Measurements from ENCODE around the gene ARFRP1.

The ARFRP1 gene

DNA sequence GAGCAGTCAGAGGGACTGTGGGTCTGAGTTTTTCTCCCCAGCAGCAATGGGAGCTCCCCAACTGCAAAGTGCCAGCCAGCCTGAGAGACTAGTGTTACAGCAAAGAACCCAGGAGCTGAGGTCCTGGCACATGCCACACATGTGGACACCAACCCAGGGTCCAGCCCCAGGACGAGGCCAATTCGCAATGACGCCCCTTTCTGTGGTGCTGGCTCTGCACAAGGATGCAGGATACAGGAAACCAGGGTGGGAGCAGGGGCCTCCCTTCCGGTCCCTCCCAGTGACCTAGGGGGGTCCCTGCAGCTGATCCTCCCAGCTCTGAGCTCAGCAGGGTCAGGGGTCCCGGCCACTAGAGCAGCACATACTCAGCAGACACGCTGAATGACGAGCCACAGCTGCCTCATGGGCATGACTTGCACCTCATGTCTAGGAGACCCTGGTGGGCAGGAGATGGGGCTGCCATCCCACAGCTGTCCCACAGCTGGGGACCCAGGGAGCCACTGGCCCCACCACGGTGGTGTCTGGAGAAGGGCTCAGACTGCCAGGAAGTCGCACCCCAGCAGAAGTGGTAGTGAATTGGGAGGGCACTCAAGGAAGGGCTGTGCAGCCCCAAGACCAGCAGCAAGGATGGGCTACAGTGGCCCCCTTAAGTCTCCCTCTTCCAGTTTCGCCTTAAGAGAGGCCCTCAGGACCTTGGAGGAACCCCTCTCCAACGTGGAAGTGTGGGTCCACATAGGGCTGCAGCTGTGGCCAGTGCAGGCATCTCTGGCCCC lies 3.6 kb downstream of the ARFRP1 start:
- peaks cover 34% of the 10 kb centered on the region for H3K36me3 ChIP-seq (ENCODE audit: control insufficient read depth, insufficient read depth, low read length)

DNA sequence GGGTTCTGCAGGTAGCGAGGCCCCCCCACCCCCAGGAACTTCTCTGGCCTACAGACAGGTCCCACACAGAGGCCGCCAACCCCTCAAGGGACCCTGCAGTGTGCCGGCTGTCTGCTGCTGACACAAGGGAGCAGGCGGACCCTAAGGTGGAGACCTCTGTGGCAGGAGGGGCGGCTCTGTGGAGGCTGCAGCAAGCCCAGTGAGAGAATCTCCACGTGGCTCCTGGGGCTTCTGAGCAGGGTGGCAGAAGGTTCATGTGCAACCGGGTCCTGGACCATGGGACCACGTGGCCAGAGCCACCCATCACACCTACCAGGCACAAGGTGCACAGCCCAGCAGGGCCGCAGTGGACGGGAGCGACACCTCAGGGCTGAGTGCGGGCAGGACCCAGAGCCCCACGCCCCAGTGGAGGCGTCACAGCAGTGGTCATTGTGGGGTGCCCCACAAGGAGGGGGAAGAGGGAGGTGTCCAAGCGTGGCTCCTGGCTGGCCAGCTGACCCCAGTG lies 4.3 kb downstream of the ARFRP1 start:
- Histone ChIP-seq H3K36me3 (ENCODE audit: control insufficient read depth, insufficient read depth, low read length) (peaks cover 34% of the 10 kb centered on the region), H3K27me3 (replicated peaks; ENCODE audit: control insufficient read depth, insufficient read depth, low read length) (no peaks in the 10 kb centered on the region), H3K4me3 (replicated peaks; ENCODE audit: low read depth, low read length) (no peak overlapping the region)
- TF ChIP-seq, protein P1, sequence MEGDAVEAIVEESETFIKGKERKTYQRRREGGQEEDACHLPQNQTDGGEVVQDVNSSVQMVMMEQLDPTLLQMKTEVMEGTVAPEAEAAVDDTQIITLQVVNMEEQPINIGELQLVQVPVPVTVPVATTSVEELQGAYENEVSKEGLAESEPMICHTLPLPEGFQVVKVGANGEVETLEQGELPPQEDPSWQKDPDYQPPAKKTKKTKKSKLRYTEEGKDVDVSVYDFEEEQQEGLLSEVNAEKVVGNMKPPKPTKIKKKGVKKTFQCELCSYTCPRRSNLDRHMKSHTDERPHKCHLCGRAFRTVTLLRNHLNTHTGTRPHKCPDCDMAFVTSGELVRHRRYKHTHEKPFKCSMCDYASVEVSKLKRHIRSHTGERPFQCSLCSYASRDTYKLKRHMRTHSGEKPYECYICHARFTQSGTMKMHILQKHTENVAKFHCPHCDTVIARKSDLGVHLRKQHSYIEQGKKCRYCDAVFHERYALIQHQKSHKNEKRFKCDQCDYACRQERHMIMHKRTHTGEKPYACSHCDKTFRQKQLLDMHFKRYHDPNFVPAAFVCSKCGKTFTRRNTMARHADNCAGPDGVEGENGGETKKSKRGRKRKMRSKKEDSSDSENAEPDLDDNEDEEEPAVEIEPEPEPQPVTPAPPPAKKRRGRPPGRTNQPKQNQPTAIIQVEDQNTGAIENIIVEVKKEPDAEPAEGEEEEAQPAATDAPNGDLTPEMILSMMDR (IDR thresholded peaks at IDR 0.05; ENCODE audit: insufficient read depth, low read length, poor library complexity, severe bottlenecking) = no peak
- DNase-seq (ENCODE audit: extremely low read depth, insufficient read length) = no peak

More for the DNA sequence above, 3.6 kb downstream of the ARFRP1 start:
- TF ChIP-seq, protein P1 (IDR thresholded peaks at IDR 0.05; ENCODE audit: insufficient read depth, low read length, poor library complexity, severe bottlenecking) = no peak
- no peak for DNase-seq (ENCODE audit: extremely low read depth, insufficient read length)
- H3K27me3 ChIP-seq (replicated peaks; ENCODE audit: control insufficient read depth, insufficient read depth, low read length) = no peaks in the 10 kb centered on the region
- no peak overlapping the region for H3K4me3 ChIP-seq (replicated peaks; ENCODE audit: low read depth, low read length)

DNA sequence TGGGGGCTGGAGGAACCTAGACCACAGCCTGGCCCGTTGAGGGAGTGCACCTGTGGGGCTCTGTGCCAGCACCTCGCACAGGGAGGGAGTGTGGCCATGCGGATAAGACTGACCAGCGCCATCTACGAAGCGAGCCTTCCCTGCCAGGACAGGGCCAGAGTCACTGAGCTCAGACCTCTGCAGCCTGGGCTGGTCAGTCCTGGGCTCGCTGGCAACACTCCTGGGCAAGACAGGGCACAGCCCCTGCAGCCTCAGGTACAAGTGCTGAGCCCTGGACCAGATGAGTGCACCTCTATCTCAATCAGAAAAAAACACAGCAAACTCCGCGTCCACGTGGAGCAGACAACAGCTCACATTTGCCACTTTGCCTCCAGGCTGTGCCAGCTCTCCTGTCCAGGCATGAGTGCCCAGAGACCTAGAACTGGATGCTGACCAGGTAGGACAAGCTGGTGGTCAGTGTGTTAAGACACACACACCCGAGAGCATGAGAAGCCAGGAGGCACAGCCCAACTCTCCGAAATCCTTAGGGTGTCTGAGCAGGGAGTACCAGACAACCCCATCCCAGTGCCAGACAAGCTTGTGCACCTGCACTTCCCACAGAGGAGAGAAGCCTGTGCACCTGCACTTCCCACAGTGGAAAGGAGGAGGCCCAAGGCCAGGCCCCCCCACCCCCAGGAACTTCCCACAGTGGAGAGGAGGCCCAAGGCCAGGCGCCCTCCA lies 4.9 kb downstream of the ARFRP1 start:
- TF ChIP-seq, protein P1 (IDR thresholded peaks at IDR 0.05; ENCODE audit: insufficient read depth, low read length, poor library complexity, severe bottlenecking) = no peak
- Histone ChIP-seq H3K36me3 (ENCODE audit: control insufficient read depth, insufficient read depth, low read length) (peaks cover 34% of the 10 kb centered on the region), H3K4me3 (replicated peaks; ENCODE audit: low read depth, low read length) (no peak overlapping the region), H3K27me3 (replicated peaks; ENCODE audit: control insufficient read depth, insufficient read depth, low read length) (no peaks in the 10 kb centered on the region)
- DNase-seq (ENCODE audit: extremely low read depth, insufficient read length) = peak; percentile 9

DNA sequence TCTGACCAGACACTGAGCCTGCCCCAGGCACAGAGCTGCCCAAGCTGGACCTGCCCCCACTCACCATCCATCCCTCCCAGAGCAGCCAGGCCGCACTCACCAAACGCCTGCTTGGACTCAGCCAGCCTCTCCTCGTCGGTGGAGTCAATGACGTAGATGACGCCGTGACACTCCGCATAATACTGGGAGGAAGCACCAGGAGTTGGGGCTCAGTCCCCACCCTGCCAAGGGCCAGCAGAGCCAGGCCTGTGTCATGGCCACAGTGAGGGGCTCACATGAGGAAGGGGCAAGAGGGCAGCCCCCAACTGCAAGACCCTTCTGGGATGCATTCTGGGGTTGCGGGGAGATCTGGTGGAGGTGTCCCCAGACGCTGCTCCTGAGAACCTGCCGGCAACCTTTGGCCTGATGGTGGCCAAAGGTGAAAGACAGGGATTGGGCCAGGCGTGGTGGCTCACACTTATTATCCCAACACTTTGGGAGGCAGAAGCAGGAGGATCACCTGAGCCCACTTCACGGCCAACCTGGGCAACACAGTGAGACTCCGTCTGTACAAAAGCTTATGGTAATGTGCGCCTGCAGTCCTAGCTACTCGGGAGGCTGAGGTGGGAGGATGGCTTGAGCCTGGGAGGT lies 5.6 kb downstream of the ARFRP1 start:
- TF ChIP-seq, protein P1 (IDR thresholded peaks at IDR 0.05; ENCODE audit: insufficient read depth, low read length, poor library complexity, severe bottlenecking) = no peak
- H3K36me3 ChIP-seq (ENCODE audit: control insufficient read depth, insufficient read depth, low read length) = peaks cover 34% of the 10 kb centered on the region
- no peak for DNase-seq (ENCODE audit: extremely low read depth, insufficient read length)

DNA sequence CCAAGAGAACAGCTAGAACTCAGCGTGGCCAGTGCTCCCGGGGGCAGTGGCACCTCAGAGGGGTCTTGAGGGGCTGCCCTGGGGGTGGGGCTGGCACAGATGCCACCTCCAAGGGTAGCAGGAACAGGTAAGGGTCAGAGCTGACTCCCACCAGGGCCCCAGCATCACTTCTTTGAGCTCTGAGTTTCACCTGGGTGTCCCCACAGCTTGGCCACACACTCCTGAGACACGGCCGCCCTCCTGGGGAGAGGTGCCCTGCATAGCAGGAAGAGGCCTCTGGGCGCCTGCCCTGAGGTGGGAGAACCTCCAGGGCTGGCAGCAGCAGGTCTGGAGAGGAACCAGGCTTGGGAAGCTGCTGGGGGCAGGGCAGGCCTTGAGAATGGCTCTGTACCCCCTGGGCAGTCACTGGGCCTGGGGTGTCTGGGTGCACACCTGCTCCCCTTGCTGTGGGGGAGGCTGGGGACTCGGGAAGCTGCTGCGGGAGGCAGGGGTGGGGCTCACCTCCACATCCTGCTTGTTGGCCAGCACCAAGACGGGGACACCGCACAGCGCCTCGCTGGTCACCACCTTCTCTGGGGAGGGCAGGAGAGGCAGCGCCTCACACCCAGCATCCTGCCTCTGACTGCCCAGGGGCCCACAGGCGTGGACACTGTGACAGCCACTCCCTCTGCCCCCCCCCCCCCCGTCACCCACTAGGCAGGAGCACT lies 6.3 kb downstream of the ARFRP1 start:
- TF ChIP-seq, protein P1 (IDR thresholded peaks at IDR 0.05; ENCODE audit: insufficient read depth, low read length, poor library complexity, severe bottlenecking) = no peak
- Histone ChIP-seq H3K4me3 (replicated peaks; ENCODE audit: low read depth, low read length) (no peak overlapping the region), H3K36me3 (ENCODE audit: control insufficient read depth, insufficient read depth, low read length) (peaks cover 34% of the 10 kb centered on the region), H3K27me3 (replicated peaks; ENCODE audit: control insufficient read depth, insufficient read depth, low read length) (no peaks in the 10 kb centered on the region)
- DNase-seq (ENCODE audit: extremely low read depth, insufficient read length) = no peak

More for the DNA sequence above, 5.6 kb downstream of the ARFRP1 start:
- H3K4me3 ChIP-seq (replicated peaks; ENCODE audit: low read depth, low read length) = no peak overlapping the region
- no peaks in the 10 kb centered on the region for H3K27me3 ChIP-seq (replicated peaks; ENCODE audit: control insufficient read depth, insufficient read depth, low read length)
